KG1 (cell line): Measurements from ENCODE around the gene REXO4.

Experiments
- DNase-seq: peaks from one replicate; lab custom pipeline; 2025; lab: John Stamatoyannopoulos, UW

Gene REXO4

GRCh38 chr9:133367221-133367620, 50.6 kb downstream of the REXO4 start:
- DNase-seq = no peak

- no peak for DNase-seq
Measured at GRCh38 chr9:133366435-133366834, 51.4 kb downstream of the REXO4 start.

GRCh38 chr9:133362359-133363044, 55.3 kb downstream of the REXO4 start:
- no peak for DNase-seq

- DNase-seq = no peak
Measured at GRCh38 chr9:133361507-133362092, 56.2 kb downstream of the REXO4 start.

- DNase-seq = no peak
Measured at GRCh38 chr9:133360400-133361393, 57.1 kb downstream of the REXO4 start.

- DNase-seq = no peak
Measured at GRCh38 chr9:133359399-133360175, 58.2 kb downstream of the REXO4 start.

GRCh38 chr9:133357656-133358055, 60.2 kb downstream of the REXO4 start:
- DNase-seq = no peak

- peak; percentile 69 for DNase-seq
Measured at GRCh38 chr9:133356391-133357091, 61.3 kb downstream of the REXO4 start, which contains the start of the genes SURF1 and SURF2. TSS of gene SURF1 (minus strand) at chr9:133356487. CDS start at chr9:133356453, 34 bp downstream. TSS of gene SURF2 (plus strand) at chr9:133356550. CDS start at chr9:133356593, 43 bp downstream.
